ENCODE data around the gene BEGAIN.

Gene BEGAIN

DNA sequence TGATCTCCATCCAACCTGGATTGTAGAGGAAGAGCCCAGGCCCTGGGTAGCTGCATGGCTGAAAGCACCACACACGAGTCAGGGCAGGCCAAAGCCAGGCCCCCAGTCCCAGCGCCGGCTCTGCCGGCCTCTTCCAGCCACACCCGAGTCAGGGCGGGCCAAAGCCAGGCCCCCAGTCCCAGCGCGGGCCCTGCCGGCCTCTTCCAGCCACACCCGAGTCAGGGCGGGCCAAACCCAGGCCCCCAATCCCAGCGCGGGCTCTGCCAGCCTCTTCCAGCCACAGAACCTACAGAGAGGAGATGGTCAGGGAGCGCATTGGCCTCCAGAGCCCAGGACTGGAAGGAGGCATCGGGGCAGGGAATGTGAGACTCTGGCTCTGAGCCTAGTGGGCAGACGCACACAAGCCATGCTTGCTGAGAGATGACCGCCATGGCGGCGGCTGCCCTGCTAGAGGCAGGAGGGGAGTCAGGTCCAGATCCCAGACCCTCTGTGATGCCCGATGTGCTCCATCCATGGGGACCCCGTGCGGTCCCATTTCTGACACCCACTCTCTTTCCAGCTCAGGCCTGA is 30.2 kb downstream of the BEGAIN start:
- Histone ChIP-seq H3K79me2 (ENCODE audit: control insufficient read depth, low read length) (no peaks in the 10 kb centered on the region), H3K9me3 (ENCODE audit: control insufficient read depth, insufficient read depth, low read length) (no peaks in the 10 kb centered on the region), H3K4me1 (ENCODE audit: control insufficient read depth, low read length) (no peaks in the 10 kb centered on the region), H3K4me2 (ENCODE audit: low read length) (no peak overlapping the region), H4K20me1 (ENCODE audit: control insufficient read depth, insufficient read depth, low read depth, low read length) (no peaks in the 10 kb centered on the region), H3K9me2 (replicated peaks; ENCODE audit: control insufficient read depth, low read length) (no peaks in the 10 kb centered on the region), H3K27ac (ENCODE audit: low read depth, low read length) (no peak overlapping the region), H3K4me3 (ENCODE audit: low read length) (no peak overlapping the region), H3K36me3 (ENCODE audit: control insufficient read depth, low read length) (no peaks in the 10 kb centered on the region), H3K27me3 (ENCODE audit: control insufficient read depth, low read length) (no peaks in the 10 kb centered on the region), H3F3A (ENCODE audit: control insufficient read depth, insufficient read depth) (no peaks in the 10 kb centered on the region)
- TF ChIP-seq, protein P1, sequence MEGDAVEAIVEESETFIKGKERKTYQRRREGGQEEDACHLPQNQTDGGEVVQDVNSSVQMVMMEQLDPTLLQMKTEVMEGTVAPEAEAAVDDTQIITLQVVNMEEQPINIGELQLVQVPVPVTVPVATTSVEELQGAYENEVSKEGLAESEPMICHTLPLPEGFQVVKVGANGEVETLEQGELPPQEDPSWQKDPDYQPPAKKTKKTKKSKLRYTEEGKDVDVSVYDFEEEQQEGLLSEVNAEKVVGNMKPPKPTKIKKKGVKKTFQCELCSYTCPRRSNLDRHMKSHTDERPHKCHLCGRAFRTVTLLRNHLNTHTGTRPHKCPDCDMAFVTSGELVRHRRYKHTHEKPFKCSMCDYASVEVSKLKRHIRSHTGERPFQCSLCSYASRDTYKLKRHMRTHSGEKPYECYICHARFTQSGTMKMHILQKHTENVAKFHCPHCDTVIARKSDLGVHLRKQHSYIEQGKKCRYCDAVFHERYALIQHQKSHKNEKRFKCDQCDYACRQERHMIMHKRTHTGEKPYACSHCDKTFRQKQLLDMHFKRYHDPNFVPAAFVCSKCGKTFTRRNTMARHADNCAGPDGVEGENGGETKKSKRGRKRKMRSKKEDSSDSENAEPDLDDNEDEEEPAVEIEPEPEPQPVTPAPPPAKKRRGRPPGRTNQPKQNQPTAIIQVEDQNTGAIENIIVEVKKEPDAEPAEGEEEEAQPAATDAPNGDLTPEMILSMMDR (IDR thresholded peaks at IDR 0.05; ENCODE audit: low read depth, low read length, poor library complexity, severe bottlenecking), result no peak
- no peak for TF ChIP-seq EZH2phosphoT487 (IDR thresholded peaks at IDR 0.05; ENCODE audit: borderline replicate concordance, low read length)

DNA sequence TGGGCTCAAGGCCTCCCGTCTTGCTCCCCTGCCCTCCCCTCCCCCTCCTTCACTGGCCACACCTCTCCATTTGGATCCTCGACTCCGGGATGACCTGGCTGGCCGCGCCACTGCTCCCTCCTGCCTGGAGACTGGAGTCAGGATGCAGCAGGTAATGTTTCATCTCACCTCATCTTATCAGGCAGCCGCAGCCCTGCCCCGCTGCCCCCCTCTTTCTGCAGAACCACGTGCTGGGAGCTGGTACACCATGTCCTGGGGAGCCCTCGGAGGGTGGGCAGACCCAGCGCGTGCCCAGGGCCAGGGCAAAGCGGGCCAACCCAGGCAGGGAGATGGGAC is 31.1 kb downstream of the BEGAIN start:
- no peak overlapping the region for H3K27ac ChIP-seq (ENCODE audit: low read depth, low read length)
- H3K9me3 ChIP-seq (ENCODE audit: control insufficient read depth, insufficient read depth, low read length), result no peaks in the 10 kb centered on the region
- TF ChIP-seq, protein P1 (IDR thresholded peaks at IDR 0.05; ENCODE audit: low read depth, low read length, poor library complexity, severe bottlenecking), result no peak
- no peak for TF ChIP-seq EZH2phosphoT487 (IDR thresholded peaks at IDR 0.05; ENCODE audit: borderline replicate concordance, low read length)

DNA sequence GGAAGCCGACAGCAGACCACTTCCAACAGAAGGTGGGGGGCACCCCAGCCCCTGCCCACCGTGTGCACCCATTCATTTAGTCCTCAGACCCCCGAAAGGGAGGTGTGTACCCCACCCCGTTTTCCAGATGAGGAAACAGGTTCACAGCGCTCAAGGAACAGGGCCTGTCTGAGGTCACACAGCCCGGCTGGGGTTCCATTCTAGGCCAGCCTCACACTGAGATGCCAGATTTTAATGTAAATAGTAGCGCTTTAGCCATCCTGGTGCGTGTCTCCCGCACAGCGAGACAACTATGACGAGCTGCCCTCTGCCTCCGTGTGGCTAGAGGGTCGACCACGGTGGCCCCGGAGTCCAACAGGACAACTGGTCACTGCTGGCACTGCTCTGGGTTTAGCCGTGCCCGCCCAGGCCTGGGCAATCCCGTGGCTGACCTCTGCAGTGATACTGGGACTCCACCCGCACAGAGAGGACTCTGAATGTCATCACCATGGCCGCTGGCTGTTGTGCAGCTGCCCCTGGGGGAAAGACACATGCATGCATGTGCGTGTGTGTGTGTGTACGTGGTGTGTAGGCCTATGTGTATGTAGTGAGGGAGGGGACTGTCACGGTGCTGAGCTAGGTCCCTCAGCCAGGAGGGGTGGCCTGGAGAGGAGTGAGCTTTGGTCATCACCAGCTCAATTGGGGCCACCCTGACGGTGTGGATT is 31.6 kb downstream of the BEGAIN start:
- Histone ChIP-seq H3K27ac (ENCODE audit: low read depth, low read length) (no peak overlapping the region), H3K27me3 (ENCODE audit: control insufficient read depth, low read length) (no peaks in the 10 kb centered on the region), H3K9me3 (ENCODE audit: control insufficient read depth, insufficient read depth, low read length) (no peaks in the 10 kb centered on the region), H4K20me1 (ENCODE audit: control insufficient read depth, insufficient read depth, low read depth, low read length) (no peaks in the 10 kb centered on the region), H3K4me2 (ENCODE audit: low read length) (no peak overlapping the region), H3K4me1 (ENCODE audit: control insufficient read depth, low read length) (no peaks in the 10 kb centered on the region), H3K79me2 (ENCODE audit: control insufficient read depth, low read length) (no peaks in the 10 kb centered on the region), H3K9me2 (replicated peaks; ENCODE audit: control insufficient read depth, low read length) (no peaks in the 10 kb centered on the region), H3F3A (ENCODE audit: control insufficient read depth, insufficient read depth) (no peaks in the 10 kb centered on the region), H3K4me3 (ENCODE audit: low read length) (no peak overlapping the region), H3K36me3 (ENCODE audit: control insufficient read depth, low read length) (no peaks in the 10 kb centered on the region)
- TF ChIP-seq EZH2phosphoT487 (IDR thresholded peaks at IDR 0.05; ENCODE audit: borderline replicate concordance, low read length), result no peak
- TF ChIP-seq, protein P1 (IDR thresholded peaks at IDR 0.05; ENCODE audit: low read depth, low read length, poor library complexity, severe bottlenecking), result no peak

More for the DNA sequence above, 31.1 kb downstream of the BEGAIN start:
- no peaks in the 10 kb centered on the region for H3F3A ChIP-seq (ENCODE audit: control insufficient read depth, insufficient read depth)
- no peaks in the 10 kb centered on the region for H3K4me1 ChIP-seq (ENCODE audit: control insufficient read depth, low read length)
- no peaks in the 10 kb centered on the region for H3K79me2 ChIP-seq (ENCODE audit: control insufficient read depth, low read length)
- H3K27me3 ChIP-seq (ENCODE audit: control insufficient read depth, low read length), result no peaks in the 10 kb centered on the region
- no peaks in the 10 kb centered on the region for H3K36me3 ChIP-seq (ENCODE audit: control insufficient read depth, low read length)
- H3K4me2 ChIP-seq (ENCODE audit: low read length), result no peak overlapping the region
- H3K9me2 ChIP-seq (replicated peaks; ENCODE audit: control insufficient read depth, low read length), result no peaks in the 10 kb centered on the region
- no peak overlapping the region for H3K4me3 ChIP-seq (ENCODE audit: low read length)
- no peaks in the 10 kb centered on the region for H4K20me1 ChIP-seq (ENCODE audit: control insufficient read depth, insufficient read depth, low read depth, low read length)

Data from DOHH2 (cell line).